Right kidney (tissue), 1 donor: ENCODE results near the gene EPB41L2.
"Not testable (repeated sequence)": the region's sequence is repeated elsewhere in the genome, so short reads cannot be mapped to it uniquely, and the experiment has no call there.

Experiments used
- DNase-seq: peaks from one replicate; pipeline ENCODE4 v3.0.0-alpha.2; 2016

The EPB41L2 gene

DNA sequence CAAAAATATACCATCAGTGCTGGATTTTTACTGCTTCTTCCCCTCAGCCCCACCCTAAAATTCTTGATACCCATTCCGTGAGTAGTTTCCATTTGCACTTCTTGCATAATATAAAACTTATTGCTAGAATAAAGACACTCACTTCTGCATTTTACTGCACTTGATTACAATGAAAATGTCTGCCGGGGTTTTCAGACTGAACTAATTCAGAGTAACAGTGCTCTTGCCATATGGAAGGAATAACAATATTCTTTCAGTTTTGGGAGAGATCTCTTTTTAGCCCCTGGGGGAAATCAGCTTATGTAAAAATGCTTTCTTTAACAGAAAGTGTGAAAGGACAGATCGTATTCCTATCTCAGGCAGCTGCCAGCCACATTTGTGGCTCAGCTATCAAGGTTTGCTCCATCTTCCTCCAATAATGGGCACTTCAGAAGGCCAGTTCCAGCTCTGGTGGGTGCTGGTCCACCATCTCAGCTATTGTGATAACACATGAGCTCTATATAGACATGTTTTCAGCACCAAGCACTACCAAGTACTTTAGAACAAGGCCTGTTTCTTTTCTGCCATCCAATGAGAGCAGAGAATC, 226.9 kb downstream of the EPB41L2 start:
- no peak for DNase-seq

DNA sequence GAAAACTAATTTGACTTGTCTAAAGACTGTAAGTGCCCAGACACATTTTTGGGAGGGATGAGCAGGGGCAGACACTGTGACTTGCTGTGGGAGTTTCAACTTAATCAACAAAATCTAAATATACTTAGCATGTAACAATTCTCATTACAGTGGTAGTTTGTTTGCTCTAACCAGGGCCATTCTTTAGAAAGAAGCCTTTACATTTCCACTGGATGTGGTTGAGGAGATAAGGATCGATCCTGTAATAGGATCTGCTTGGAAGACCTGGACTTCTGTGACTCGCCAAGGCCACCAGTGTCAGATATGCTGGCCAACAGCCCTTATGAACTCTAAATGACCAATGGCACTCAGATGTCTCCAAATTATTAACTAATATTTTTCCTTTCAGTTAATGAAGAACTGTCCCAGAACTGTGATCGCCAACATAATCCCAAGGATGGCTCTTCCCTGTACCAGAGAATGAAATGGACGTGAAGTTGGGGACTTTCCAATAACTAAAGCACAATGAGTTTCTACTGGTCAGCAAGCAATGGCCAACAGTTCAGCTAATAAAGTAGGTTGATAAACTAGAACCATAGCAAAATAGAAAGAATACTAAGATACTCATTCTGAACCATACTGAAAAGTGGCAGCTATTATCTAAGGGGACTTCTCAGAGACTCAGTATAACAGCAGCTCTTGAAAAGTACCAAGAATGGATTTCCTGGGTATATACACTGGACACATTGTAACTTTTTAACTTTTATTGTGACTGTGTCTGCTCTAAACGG, 228.4 kb downstream of the EPB41L2 start:
- no peak for DNase-seq

GRCh38 chr6:130833569-130833968, 229.5 kb downstream of the EPB41L2 start:
- no peak for DNase-seq

DNA sequence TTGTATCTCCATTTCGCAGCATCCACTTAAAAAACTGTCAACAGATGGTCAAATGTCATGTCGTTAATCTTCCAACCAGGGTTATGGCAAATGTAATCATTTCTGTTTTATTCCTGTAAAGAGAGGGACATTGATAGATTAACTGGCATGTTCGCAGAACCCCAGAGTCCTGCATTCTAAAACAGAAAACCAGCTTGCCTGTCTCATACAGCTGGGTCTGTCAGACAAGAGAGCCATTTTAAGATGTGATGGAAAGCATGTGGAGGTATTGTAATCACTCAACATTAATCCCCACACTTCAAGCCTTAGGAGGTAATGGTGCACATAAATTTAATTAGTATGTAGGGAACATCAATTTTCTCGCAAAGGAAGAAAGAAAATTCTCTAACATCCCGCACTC, 231.4 kb downstream of the EPB41L2 start:
- no peak for DNase-seq

DNA sequence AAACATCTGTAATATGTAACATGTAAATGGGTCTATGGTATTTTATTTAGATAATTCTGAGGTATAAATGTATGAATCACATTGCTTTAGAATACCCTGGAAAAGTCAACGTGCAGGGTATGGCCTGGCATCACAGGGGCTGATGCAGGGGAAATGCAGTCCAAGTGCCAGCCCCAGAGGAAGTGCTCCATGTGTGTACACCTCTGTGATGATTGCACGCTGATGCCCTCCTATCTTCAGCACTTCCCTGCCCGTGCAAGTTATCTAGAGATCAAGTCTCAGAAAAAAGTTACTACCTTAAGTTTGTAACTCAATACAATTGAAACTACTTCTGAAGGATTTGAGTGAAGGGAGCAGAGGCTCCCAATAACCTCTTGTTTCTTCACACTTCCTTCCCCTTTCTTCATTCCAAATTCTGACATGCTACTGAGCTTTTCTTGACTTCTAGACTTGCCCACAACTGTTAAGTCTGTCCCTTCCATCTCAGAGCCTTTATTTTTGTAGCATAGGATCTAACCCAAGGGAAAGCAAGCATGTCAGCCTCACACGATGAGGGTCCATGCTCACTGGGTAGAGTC, 233.6 kb downstream of the EPB41L2 start:
- no peak for DNase-seq

- DNase-seq, result no peak
Observed at GRCh38 chr6:130827247-130828149, 235.5 kb downstream of the EPB41L2 start, which contains the start of gene SMLR1. TSS of gene SMLR1 (plus strand) at chr6:130827406. CDS start at chr6:130827414, 8 bp downstream.

DNA sequence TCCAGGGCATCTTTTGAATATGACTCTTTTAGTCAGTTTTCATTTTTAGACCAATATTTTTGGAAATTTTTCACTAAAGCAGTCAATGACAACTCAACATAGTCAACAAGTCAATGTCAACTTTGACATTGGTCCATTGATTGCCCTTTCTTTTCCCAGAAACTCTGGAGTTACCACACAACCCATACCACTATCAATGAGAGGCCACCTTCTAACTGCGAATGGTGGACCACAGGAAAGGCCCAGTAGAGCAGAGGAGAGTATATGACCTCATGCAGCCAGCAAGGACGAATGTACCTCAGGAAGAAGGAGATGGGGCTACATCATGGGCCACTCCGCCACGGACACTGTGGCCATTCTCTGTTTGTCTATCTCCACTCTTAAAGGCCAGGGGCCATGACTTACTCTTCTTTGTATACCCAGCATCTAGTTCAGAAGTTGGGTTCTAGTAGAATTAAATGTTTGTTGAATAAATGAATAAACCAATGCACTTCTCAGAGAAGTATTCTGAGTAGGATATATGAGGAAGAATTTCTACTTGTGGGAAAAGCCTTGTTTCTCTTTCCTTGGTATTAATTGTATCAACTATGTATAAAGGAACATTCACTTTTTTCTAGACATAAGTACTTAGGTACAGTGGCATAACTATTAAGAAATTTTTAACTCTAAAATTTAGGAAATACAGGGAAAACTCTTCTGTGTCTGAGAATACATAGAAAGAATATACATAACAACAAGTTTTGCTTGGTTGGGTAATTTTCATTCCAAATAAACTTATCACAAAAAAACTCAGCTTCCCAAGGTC, 236.4 kb downstream of the EPB41L2 start:
- DNase-seq, result no peak

GRCh38 chr6:130825772-130826441, 237.1 kb downstream of the EPB41L2 start:
- DNase-seq, result no peak

DNA sequence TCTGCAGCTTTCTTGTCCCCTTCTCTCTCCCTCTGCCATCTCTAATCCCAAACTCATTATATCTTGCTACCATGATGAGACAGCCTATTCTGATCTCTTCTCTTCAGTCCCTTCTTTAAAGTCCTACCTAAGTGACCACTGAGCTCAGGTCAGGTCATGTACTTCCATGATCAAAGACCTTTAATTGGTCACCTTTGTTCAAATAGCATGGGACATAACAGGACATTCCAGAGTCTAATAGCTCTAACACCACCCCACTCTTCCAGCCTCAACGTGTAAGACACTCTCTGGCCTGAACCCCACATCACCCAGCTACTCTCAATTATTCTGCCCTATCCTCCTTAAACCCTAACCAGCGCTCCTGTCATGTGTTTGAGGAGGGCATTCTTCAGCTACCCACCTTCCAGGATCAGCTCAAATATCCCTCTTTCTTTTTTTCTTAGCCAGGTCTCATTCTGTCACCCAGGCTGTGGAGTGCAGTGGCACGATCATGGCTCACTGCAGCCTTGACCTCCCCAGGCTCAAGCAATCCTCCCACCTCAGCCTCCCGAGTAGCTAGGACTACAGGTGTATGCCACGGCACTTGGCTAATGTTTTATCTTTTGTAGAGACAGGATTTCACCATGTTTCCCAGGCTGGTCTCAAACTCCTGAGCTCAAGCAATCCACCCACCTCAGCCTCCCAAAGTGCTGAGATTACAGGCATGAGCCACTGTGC, 237.9 kb downstream of the EPB41L2 start:
- no peak for DNase-seq

DNA sequence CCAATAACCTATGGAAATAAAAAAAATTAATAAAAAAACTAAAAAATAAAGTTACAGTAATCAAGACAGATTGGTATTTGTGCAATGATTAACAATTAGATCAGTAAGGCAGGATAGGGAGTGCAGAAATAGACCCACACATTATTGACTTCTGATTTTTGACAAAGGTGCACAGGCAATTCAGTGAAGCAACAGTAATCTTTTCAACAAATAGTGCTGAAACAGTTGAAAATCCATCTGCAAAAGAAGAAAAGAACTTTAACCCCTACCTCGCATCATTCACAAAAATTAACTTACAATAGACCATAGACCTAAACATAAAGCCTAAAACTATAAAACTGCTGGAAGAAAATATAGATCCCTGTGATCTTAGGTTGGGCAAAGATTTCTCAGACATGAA, 240.3 kb downstream of the EPB41L2 start:
- no peak for DNase-seq

DNA sequence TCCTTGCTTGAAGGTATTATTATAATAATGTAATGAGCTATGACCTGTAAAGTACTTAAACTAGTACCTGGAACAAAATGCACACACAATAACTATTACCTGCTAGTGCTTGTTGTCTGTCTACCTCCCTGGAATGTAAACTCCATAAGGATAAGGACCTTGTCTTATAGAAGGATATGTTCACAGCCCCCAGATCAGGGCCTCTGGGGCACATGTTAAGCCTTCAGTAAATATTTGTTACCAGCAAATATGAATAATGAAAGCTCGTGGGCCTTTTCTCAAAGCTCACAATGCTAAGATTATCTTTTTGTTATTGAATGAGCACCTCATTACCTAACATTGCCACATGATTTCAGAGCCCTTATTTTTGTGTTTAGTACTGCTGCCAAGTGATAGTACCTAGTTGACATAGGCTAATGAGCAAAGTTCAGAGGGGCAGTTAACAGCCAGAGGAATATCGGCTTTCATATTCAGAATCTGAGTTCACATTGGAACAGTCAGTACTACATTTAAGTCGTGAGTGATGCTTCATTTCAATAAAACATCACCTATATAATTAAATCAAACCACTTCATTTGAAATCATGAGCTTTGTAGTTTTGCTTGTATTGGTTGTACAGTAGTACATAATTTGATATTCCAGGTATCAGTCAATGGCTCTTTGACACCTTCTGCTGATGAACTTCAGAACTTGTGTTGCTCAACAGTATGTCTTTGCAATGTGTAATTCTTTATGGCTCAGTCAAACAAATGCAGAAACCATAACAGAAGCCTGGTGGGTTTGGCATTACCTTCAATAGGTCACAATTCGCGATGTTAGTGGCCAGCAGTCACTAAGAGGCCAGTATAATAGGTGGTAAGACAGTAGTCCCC, 247.6 kb downstream of the EPB41L2 start:
- no peak for DNase-seq

GRCh38 chr6:130814506-130814905, 248.5 kb downstream of the EPB41L2 start:
- no peak for DNase-seq

DNA sequence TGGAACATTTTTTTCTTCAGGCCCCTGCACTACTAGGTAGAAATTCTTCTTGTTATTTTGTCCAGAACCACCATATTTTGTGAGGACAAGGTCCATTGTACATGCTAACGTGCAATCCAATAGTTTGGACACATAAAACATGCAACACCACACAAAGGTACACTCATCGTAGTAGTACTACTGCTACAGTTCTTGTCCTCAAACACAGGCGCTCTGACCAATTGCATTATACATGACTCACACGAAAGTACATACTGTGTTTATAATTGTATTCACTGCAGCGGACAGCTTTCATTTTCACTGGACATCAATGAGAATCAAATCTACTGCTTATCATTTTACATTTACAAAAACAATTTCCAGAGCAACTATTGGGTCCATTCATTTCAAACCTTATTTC, 251.1 kb downstream of the EPB41L2 start:
- no peak for DNase-seq

DNA sequence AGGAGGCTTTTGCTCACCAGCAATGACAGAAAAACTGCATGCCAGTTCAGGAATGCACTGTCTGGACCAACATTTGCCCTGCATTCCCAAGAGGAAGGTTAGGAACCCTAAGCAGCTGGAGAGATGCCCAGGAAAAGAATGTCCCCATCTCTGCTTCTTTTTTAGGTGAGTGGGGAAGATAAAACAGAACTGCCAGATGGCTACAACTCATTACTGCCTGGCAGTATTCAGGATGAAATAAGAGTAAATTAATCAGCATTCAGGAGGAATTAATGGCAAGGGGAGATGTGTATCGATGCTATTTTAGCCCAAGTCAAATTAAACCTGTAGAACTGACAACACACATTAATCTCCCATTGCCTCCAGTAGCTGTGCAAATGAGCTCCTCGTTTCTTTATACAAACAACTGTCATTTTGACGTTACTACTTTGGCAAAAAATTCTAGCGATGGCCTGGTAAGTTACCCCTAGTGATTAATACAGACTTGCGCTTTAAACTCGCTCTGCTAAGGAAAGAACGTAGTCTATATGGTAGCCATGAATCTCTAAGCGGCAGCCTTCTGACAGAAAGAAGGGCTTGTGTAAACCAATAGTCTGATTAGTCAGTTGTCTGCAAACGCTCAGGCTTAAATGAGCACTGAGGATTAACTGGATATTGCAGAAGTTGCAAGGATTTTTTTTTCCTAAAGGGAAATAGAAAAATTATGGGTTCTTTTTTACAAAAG, 252.6 kb downstream of the EPB41L2 start:
- DNase-seq, result no peak

DNA sequence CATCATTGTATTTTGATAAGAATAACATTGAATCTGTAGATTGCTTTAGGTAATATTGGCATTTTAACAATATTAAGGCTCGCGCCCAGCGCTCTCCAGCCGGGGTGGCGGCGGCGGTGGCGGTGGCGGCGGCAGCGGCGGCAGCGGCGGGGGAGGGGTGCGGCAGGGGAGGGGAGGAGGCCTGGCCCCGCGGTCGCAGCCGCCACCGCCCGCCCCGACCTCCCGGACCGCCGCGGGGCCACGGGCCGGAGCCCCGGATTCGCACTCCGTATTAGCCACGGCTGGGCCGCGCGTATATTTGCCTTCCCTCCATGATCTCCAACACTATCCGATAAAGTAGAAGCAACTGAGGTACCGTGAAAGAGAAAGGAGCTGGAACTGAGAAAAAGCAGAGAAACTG, 261.7 kb downstream of the EPB41L2 start:
- DNase-seq, result not testable (repeated sequence)

DNA sequence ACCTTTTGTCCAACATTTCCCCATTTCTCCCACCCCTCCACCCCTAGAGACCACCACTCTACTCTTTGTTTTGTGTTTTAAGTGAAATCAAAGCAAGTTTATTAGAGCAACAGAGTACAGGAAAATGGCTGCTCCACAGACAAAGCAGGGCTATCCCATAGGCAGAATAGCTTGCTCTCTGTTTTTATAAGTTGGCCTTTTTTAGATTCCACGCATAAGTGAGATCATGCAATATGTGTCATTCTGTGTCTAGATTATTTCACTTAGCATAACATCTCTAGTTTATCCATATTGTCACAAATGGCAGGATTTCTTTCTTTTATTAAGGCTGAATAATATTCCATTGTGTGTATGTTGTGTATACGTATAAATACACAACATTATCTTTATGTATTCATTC, 266.0 kb downstream of the EPB41L2 start:
- no peak for DNase-seq

- no peak for DNase-seq
Observed at GRCh38 chr6:130796313-130796905, 266.6 kb downstream of the EPB41L2 start.

GRCh38 chr6:130794738-130795137, 268.3 kb downstream of the EPB41L2 start:
- DNase-seq, result no peak
